Lower leg skin (tissue), 4 donors: ENCODE results near the gene C16orf78. TPM values are rescaled to one million over a fixed set of nuclear protein-coding genes. Genes with fewer than 3 reads are reported as not detected.
A peak's percentile ranks its signal among the peaks of the same experiment; 100 is the strongest.

Experiments
- DNase-seq, 2 donors: peaks; one replicate each; pipeline ENCODE4 v3.0.0-alpha.2; 2019; ENCODE audit warnings: low spot score in 2 of 2
- H3K4me3 ChIP-seq: fragments of 200-600 bp; sonication (generic); 2 replicates; pipeline ENCODE4 v1.5.1; 2017; ENCODE audit warnings: mild to moderate bottlenecking, low read depth; ENCODE audit not compliant: poor library complexity, severe bottlenecking
- POLR2A ChIP-seq, 2 donors: fragments of 450-650 bp; IDR thresholded peaks; one replicate each; pipeline ENCODE4 v1.6.1; 2016 to 2017; ENCODE audit warnings: antibody characterized with exemption in 2 of 2, mild to moderate bottlenecking in 1 of 2, moderate library complexity in 1 of 2
- WGBS, 2 donors: methylation state at CpG; one replicate each; pipeline ENCODE4 v1.1.5; 2018; 5-methylcytosine and 5-hydroxymethylcytosine counted together
- intact Hi-C: fragments of 100-400 bp; cut with DNase I; formaldehyde crosslinking; loops from one replicate; pipeline ENCODE4 v1.15.0; 2023; ENCODE audit warnings: low total_unique reads
- total RNA-seq, 4 donors: library from RNA; depleted of rRNA; stranded (reverse); fragments of >200 nt; gene quantifications; one replicate each; pipeline ENCODE4 v1.1.0, GENCODE V29; 2016
- TF ChIP-seq, protein P1 (sequence below), 3 donors: fragments of 450-650 bp; IDR thresholded peaks; one replicate each; pipeline ENCODE4 v1.5.1; 2016; ENCODE audit warnings: antibody characterized with exemption in 3 of 3, mild to moderate bottlenecking in 3 of 3, moderate library complexity in 2 of 3

Gene C16orf78
- total RNA-seq, 4 donors from 2014 or later: not detected

DNA sequence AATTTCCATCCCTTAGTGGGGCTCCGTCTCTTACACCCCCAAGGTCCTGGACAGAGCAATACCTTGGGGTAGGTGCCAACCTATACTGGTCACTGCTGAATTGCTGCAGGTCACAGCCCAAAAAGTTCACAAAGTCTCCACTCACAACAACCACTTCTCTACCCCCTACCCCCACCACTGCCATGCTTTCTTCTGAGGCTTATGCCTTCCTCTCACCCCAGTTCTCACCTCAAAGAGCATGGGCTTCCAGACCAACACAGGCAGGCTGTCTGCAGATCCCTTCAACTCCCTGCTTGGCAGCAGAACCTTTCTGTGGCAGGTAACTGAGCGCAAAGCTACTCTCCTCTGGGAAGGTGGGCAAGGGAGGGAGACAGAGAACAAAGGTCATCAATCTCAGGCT is 35.5 kb downstream of the C16orf78 start:
- intact Hi-C loops: loop anchor here (10.0 kb wide), 1 partner anchor 516 kb away; no protein-coding TSS in a partner anchor
- peak in 1 of 2 donors; percentile 42 for DNase-seq
- TF ChIP-seq, protein P1, sequence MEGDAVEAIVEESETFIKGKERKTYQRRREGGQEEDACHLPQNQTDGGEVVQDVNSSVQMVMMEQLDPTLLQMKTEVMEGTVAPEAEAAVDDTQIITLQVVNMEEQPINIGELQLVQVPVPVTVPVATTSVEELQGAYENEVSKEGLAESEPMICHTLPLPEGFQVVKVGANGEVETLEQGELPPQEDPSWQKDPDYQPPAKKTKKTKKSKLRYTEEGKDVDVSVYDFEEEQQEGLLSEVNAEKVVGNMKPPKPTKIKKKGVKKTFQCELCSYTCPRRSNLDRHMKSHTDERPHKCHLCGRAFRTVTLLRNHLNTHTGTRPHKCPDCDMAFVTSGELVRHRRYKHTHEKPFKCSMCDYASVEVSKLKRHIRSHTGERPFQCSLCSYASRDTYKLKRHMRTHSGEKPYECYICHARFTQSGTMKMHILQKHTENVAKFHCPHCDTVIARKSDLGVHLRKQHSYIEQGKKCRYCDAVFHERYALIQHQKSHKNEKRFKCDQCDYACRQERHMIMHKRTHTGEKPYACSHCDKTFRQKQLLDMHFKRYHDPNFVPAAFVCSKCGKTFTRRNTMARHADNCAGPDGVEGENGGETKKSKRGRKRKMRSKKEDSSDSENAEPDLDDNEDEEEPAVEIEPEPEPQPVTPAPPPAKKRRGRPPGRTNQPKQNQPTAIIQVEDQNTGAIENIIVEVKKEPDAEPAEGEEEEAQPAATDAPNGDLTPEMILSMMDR (IDR thresholded peaks at IDR 0.05): no peak
- no peak for TF ChIP-seq POLR2A (IDR thresholded peaks at IDR 0.05)
- H3K4me3 ChIP-seq: no peak overlapping the region
- 95 to 98% methylated on average over 2 of the region's 2 CpGs for WGBS, 2 donors

DNA sequence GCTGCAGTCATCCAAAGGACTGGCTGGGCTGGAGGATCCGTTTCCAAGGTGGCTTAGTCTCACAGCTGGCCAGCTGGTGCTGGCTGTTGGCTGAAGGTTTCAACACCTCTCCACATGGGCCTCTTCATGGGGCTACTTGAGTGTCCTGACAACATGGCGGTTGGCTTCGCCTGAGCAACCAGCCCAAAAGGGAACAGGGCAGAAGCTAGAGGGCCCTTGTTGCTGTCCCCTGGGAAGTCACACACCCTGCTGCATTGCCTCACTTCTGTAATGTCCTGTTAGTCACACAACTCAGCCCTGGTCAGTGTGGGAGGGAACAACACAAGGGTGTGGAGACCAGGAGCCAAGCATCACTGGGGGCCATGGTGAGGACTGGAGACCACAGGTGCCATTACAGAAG is 36.6 kb downstream of the C16orf78 start:
- intact Hi-C loops: no loop called here
- TF ChIP-seq, protein P1 (IDR thresholded peaks at IDR 0.05): no peak
- TF ChIP-seq POLR2A (IDR thresholded peaks at IDR 0.05): no peak
- 86 to 88% methylated on average over 3 of the region's 3 CpGs for WGBS, 2 donors
- H3K4me3 ChIP-seq: no peak overlapping the region
- peak in 1 of 2 donors; percentile 32 for DNase-seq

DNA sequence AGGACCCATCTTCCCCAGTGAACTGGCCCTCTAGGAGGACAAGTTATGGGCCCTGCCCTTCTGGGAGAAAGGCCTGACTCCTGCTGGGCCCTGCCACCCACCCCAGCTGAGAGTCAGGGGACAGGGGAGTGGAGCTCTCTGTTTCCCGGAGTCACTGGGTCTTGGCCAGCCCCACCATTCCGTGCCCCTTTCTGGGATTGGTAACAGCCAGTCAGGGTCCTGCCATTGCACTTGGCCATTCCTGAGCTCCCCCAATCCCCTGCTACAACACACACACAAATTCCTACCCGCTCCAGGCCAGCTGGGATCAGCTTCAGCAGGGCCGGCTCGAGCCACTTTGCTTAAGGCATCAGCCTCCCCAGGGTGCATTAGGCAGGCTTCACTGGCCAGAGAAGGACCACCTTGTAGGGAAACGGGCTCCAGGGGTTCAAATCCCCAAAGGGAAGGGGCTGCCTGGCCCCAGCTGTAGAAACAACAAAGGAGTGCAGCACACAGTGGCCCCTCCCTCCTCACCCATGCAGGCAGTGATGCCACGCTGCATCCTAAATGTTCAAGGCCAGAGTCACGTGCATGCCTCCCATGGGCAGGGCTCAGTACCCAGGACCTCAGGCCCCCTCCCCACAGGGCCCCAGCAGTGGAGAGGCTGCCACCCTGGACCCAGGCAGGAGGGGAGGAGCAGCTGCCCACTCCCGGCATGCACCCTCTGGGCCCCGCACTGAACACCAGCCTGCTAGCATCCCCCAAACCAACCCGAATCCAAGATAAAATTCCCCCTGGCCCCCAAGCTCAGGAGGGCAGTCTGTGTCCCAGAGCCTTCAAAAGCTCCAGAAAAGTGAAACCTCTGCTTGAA is 37.7 kb downstream of the C16orf78 start:
- TF ChIP-seq, protein P1 (IDR thresholded peaks at IDR 0.05): no peak
- no peak for TF ChIP-seq POLR2A (IDR thresholded peaks at IDR 0.05)
- no peak overlapping the region for H3K4me3 ChIP-seq
- WGBS, 2 donors: 83 to 86% methylated on average over 9 to 11 of the region's 11 CpGs
- DNase-seq: peak in 1 of 2 donors; percentile 80
- intact Hi-C loops: no loop called here

DNA sequence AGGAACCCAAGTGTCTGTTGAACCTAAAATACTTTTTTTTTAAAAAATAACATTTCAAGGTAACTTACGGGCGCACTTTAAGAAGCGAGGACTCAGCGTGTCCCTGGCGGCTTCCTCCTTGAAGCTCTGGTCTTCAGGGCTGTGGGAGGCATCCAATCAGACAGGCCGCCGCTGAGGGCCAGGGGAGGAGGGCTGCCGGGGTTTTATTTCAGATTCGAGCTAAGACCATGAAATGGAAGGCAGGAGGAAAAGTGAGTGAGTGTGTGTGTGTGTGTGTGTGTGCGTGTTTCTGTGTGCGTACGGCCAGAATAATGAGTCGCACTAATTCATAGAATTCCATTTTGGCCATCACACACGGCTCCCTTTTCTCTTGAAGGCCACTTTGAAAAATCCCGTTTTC is 41.1 kb downstream of the C16orf78 start:
- no peak for TF ChIP-seq POLR2A (IDR thresholded peaks at IDR 0.05)
- TF ChIP-seq, protein P1 (IDR thresholded peaks at IDR 0.05): no peak
- WGBS, 2 donors: 87 to 88% methylated on average over 15 of the region's 15 CpGs
- no peak overlapping the region for H3K4me3 ChIP-seq
- no peak for DNase-seq
- intact Hi-C loops: no loop called here

DNA sequence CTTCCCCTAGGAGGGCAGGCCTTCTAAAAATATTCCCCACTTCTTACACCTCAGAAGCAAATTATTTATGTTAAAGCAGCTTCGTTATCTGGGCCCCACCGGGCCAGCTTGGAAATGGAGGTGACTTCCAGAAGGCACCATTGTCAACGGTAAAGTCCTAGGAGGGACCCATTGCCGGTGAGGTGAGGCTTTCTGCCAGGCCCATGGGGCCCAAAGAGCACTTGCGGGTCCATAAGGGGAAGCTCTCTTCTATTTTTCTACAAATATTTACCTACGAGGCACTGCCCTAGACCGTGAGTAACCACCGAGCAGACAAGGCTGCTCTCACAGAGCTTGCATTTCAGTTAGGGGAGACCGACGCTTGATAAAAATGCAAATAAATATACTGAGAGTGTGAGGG is 41.5 kb downstream of the C16orf78 start:
- intact Hi-C loops: no loop called here
- TF ChIP-seq, protein P1 (IDR thresholded peaks at IDR 0.05): no peak
- TF ChIP-seq POLR2A (IDR thresholded peaks at IDR 0.05): no peak
- no peak overlapping the region for H3K4me3 ChIP-seq
- DNase-seq: no peak
- WGBS, 2 donors: 89 to 94% methylated on average over 10 of the region's 10 CpGs
